Activated naive CD8-positive, alpha-beta T cell (primary cell): ENCODE data around the gene GPR155.

ENCODE experiments used
- H3K27ac Mint-ChIP-seq: one replicate; pipeline ENCODE4 v1.8.0; 2021; ENCODE audit warnings: mixed read lengths
- H3K27me3 Mint-ChIP-seq: one replicate; pipeline ENCODE4 v1.8.0; 2021; ENCODE audit warnings: mixed read lengths
- H3K36me3 Mint-ChIP-seq: one replicate; pipeline ENCODE4 v1.8.0; 2021; ENCODE audit warnings: mixed read lengths
- H3K4me1 Mint-ChIP-seq: one replicate; pipeline ENCODE4 v1.8.0; 2021; ENCODE audit warnings: low read depth, mixed read lengths
- H3K4me3 Mint-ChIP-seq: one replicate; pipeline ENCODE4 v1.8.0; 2021; ENCODE audit warnings: mild to moderate bottlenecking, mixed read lengths
- H3K9me3 Mint-ChIP-seq: one replicate; pipeline ENCODE4 v1.8.0; 2021; ENCODE audit warnings: low read depth, mixed read lengths

The GPR155 gene

GRCh38 chr2:174486563-174487107 is at the start of gene GPR155:
TSS of gene GPR155 (minus strand) at chr2:174487029. CDS start at chr2:174481956, 5,073 bp downstream.
- Mint-ChIP-seq H3K9me3 (no peaks in the 10 kb centered on the region), H3K27ac (peak within 1 kb of the TSS; percentile 98), H3K4me3 (peak within 1 kb of the TSS; percentile 99), H3K4me1 (peaks cover 69% of the 10 kb centered on the region), H3K36me3 (peaks cover 6% of the 10 kb centered on the region), H3K27me3 (no peaks in the 10 kb centered on the region)

- peaks cover 10% of the 10 kb centered on the region for H3K4me1 Mint-ChIP-seq
- no peak overlapping the region for H3K4me3 Mint-ChIP-seq
- no peaks in the 10 kb centered on the region for H3K36me3 Mint-ChIP-seq
- H3K9me3 Mint-ChIP-seq: no peaks in the 10 kb centered on the region
- no peaks in the 10 kb centered on the region for H3K27me3 Mint-ChIP-seq
- H3K27ac Mint-ChIP-seq: no peak overlapping the region
Observed at GRCh38 chr2:174535757-174536703, 49.2 kb upstream of the GPR155 start.

- no peaks in the 10 kb centered on the region for H3K36me3 Mint-ChIP-seq
- H3K27ac Mint-ChIP-seq: no peak overlapping the region
- peaks cover 10% of the 10 kb centered on the region for H3K4me1 Mint-ChIP-seq
- no peak overlapping the region for H3K4me3 Mint-ChIP-seq
- no peaks in the 10 kb centered on the region for H3K27me3 Mint-ChIP-seq
- H3K9me3 Mint-ChIP-seq: no peaks in the 10 kb centered on the region
Observed at GRCh38 chr2:174535083-174535482, 48.3 kb upstream of the GPR155 start.

GRCh38 chr2:174529916-174530315 is 43.1 kb upstream of the GPR155 start:
- no peak overlapping the region for H3K27ac Mint-ChIP-seq
- no peak overlapping the region for H3K4me3 Mint-ChIP-seq
- no peaks in the 10 kb centered on the region for H3K27me3 Mint-ChIP-seq
- H3K36me3 Mint-ChIP-seq: peaks cover 18% of the 10 kb centered on the region
- no peaks in the 10 kb centered on the region for H3K9me3 Mint-ChIP-seq
- H3K4me1 Mint-ChIP-seq: peaks cover 1% of the 10 kb centered on the region

GRCh38 chr2:174527959-174528358 is 41.1 kb upstream of the GPR155 start:
- no peak overlapping the region for H3K27ac Mint-ChIP-seq
- H3K9me3 Mint-ChIP-seq: no peaks in the 10 kb centered on the region
- H3K36me3 Mint-ChIP-seq: peaks cover 26% of the 10 kb centered on the region
- no peak overlapping the region for H3K4me3 Mint-ChIP-seq
- H3K27me3 Mint-ChIP-seq: no peaks in the 10 kb centered on the region
- H3K4me1 Mint-ChIP-seq: peaks cover 12% of the 10 kb centered on the region

- Mint-ChIP-seq H3K27ac (no peak overlapping the region), H3K4me3 (no peak overlapping the region), H3K36me3 (peaks cover 26% of the 10 kb centered on the region), H3K9me3 (no peaks in the 10 kb centered on the region), H3K4me1 (peaks cover 16% of the 10 kb centered on the region), H3K27me3 (no peaks in the 10 kb centered on the region)
Observed at GRCh38 chr2:174527101-174527721, 40.4 kb upstream of the GPR155 start.

GRCh38 chr2:174524527-174524926 is 37.7 kb upstream of the GPR155 start:
- Mint-ChIP-seq H3K36me3 (peaks cover 28% of the 10 kb centered on the region), H3K4me3 (no peak overlapping the region), H3K9me3 (no peaks in the 10 kb centered on the region), H3K27ac (no peak overlapping the region), H3K27me3 (no peaks in the 10 kb centered on the region), H3K4me1 (peaks cover 16% of the 10 kb centered on the region)

GRCh38 chr2:174522553-174522952 is 35.7 kb upstream of the GPR155 start:
- Mint-ChIP-seq H3K27ac (no peak overlapping the region), H3K36me3 (peaks cover 24% of the 10 kb centered on the region), H3K9me3 (no peaks in the 10 kb centered on the region), H3K4me3 (no peak overlapping the region), H3K27me3 (no peaks in the 10 kb centered on the region), H3K4me1 (peaks cover 16% of the 10 kb centered on the region)

- Mint-ChIP-seq H3K27ac (no peak overlapping the region), H3K4me1 (peaks cover 15% of the 10 kb centered on the region), H3K36me3 (peaks cover 7% of the 10 kb centered on the region), H3K27me3 (no peaks in the 10 kb centered on the region), H3K9me3 (no peaks in the 10 kb centered on the region), H3K4me3 (no peak overlapping the region)
Observed at GRCh38 chr2:174518395-174518794, 31.6 kb upstream of the GPR155 start.

GRCh38 chr2:174516501-174517378 is 29.9 kb upstream of the GPR155 start:
- H3K27me3 Mint-ChIP-seq: no peaks in the 10 kb centered on the region
- H3K9me3 Mint-ChIP-seq: no peaks in the 10 kb centered on the region
- peaks cover 7% of the 10 kb centered on the region for H3K36me3 Mint-ChIP-seq
- no peak overlapping the region for H3K27ac Mint-ChIP-seq
- H3K4me3 Mint-ChIP-seq: no peak overlapping the region
- H3K4me1 Mint-ChIP-seq: peaks cover 19% of the 10 kb centered on the region

- Mint-ChIP-seq H3K4me3 (peak overlapping the region; percentile 14), H3K36me3 (peaks cover 13% of the 10 kb centered on the region), H3K27ac (no peak overlapping the region), H3K27me3 (no peaks in the 10 kb centered on the region), H3K4me1 (peaks cover 20% of the 10 kb centered on the region), H3K9me3 (peaks cover 9% of the 10 kb centered on the region)
Observed at GRCh38 chr2:174512345-174512744, 25.5 kb upstream of the GPR155 start.

- H3K4me1 Mint-ChIP-seq: peaks cover 16% of the 10 kb centered on the region
- H3K9me3 Mint-ChIP-seq: peaks cover 9% of the 10 kb centered on the region
- H3K36me3 Mint-ChIP-seq: peaks cover 14% of the 10 kb centered on the region
- no peaks in the 10 kb centered on the region for H3K27me3 Mint-ChIP-seq
- no peak overlapping the region for H3K27ac Mint-ChIP-seq
- H3K4me3 Mint-ChIP-seq: peak overlapping the region; percentile 21
Observed at GRCh38 chr2:174511580-174512260, 24.9 kb upstream of the GPR155 start.

- Mint-ChIP-seq H3K27ac (no peak overlapping the region), H3K9me3 (peaks cover 9% of the 10 kb centered on the region), H3K27me3 (no peaks in the 10 kb centered on the region), H3K36me3 (peaks cover 17% of the 10 kb centered on the region), H3K4me3 (no peak overlapping the region), H3K4me1 (peaks cover 10% of the 10 kb centered on the region)
Observed at GRCh38 chr2:174510583-174511189, 23.9 kb upstream of the GPR155 start.
